CD4-positive, alpha-beta T cell treated with Interleukin-21 for 1 hour (primary cell): ENCODE results near the gene PVALB.

Source experiments
- DNase-seq: peaks from one replicate; pipeline ENCODE4 v3.0.0-alpha.2; 2020

The PVALB gene

DNA sequence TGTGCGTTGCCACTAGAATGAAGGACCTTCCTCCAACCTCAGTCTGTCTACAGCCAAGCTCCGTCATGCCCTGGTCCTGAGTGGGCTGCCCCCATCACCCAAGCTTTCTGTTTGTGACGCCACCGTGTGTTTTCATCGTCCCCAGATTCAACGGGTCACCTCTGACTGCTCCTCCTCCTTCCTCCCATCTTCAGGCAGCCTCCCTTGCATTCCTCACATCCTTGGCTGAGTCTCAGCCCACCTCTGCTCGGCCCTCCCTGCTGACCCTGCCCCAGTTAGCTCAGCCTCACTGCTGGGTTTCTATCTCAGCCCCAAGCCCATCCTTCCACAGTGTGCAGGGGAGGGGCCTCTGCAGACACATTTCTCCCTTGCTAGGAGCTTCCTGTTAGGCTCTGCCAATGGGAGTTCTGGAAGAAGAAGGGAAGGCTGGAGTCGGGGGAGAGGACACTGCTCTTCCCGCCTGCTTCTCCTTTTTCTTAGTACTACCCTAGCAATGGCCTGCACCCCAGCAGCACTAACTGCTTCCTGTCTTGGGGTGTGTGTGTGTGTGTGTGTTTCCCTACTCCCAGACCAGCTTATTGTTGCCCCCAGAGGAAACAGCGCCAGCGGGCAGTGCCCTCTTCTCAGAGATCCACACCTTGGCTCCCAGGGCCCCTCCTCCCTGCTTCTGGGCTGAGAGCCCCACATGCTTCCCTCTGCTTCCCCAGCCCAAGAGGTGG lies 46.2 kb downstream of the PVALB start:
- DNase-seq, result no peak

- no peak for DNase-seq
These were observed 47.0 kb downstream of the PVALB start for GRCh38 chr22:36769541-36770512.

DNA sequence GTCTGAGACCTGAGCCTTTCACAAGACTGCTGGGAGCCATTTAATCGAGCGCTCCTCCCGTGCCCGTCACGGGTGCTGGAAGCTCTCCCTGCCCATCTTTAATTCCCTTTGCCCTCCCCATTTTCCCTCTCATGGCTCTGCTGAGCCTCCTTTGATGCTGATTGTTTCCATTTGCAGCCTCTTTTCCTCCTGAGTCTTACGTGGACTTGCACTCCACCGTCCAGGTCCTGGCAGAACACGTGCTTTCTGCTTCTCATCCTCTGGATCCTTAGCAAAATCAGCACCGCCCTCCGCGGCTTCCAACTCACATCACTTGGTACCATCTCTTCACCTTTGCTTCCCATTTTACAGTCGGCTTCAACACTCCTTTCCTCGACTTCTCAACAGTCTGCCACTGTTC lies 48.2 kb downstream of the PVALB start:
- no peak for DNase-seq

DNA sequence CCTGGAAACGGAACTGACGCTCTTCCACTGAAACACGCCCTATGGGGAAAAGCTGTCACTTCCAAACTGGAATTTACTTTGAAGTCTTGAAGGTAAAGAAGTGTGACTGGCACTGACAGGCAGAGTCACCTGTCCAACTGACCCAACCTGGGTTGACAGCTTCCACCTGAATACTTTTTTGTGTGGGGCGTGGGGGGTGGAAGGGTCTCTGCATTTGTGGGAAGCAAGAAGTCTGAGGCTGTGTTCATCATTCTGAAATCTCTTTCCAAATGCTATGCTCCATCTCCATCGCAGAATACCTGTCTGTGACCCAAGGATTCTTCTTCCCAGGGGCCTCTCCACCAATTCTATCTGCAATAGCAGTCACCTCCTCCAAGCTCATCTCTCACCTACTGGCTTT lies 48.7 kb downstream of the PVALB start:
- no peak for DNase-seq

GRCh38 chr22:36767035-36767775 lies 49.6 kb downstream of the PVALB start:
- DNase-seq, result no peak

DNA sequence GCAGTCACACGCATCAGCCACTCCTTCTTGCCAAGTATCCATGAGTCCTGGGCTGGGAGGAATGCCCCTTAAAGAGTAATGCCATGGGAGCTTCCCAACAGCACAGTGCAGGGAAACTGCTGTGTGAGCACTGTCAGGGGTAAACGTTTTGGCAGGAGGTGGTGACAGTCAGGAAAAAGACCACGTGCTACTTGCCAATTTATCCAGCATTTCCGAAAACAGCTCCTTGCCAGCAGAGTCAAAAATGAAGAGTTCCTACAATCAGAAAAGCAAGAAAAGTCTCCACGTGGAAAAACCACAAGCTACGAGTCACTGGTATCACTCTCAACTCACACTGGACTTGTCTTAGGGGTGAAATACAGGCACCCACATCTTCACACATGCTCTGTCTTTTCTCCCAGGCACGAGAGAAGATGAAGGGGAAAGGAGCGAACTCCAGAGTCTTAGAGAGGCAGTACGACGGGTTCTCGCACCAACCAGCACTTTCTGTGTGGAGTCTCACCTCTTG lies 50.8 kb downstream of the PVALB start:
- no peak for DNase-seq

GRCh38 chr22:36765131-36765942 lies 51.5 kb downstream of the PVALB start:
- DNase-seq, result no peak

- no peak for DNase-seq
These were observed 52.2 kb downstream of the PVALB start for GRCh38 chr22:36764641-36765040.

- no peak for DNase-seq
These were observed 52.8 kb downstream of the PVALB start for GRCh38 chr22:36764060-36764459.

DNA sequence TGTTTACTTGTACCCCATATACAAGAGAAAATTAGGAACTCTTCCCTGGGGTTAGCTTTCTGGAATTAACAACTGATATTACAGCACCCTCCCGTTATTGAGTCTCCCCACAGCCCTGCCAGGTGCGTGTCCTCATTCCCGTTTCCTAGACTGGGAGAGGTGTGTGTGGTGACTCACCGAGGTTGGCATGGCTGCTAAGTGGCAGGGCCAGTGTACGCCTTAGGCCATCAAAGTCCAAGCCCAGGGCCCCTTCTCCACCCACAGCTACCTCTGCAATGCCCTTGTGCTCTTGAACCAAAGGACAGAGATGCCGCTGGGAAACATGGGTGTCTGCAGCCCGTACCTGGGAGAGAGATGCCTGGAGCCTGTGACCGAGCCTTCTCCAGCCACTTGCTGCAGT lies 53.3 kb downstream of the PVALB start:
- no peak for DNase-seq

GRCh38 chr22:36762687-36763260 lies 54.1 kb downstream of the PVALB start:
- DNase-seq, result no peak

GRCh38 chr22:36761553-36762240 lies 55.1 kb downstream of the PVALB start:
- DNase-seq, result no peak

DNA sequence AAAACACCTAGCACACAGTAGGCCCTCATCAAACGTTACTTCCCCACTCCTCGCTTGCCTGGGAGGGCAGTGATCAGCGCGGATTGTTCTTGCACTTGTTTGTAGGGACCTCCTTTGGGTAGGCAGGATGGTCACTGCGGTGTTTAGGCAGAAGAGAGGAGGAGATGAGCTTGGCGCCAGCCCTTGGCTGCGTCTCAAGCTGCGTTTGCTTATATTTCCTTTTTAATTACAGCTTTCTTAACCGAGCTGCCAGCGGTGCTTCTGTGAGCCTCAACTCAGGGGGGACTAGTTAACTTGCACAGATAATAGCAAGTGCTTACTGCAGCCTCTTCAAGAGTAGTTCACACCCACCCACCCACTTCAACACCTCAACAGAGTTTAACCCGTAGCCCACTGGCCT lies 56.0 kb downstream of the PVALB start:
- DNase-seq, result no peak

- no peak for DNase-seq
These were observed 57.2 kb downstream of the PVALB start for GRCh38 chr22:36759481-36760159.

- no peak for DNase-seq
These were observed 58.0 kb downstream of the PVALB start for GRCh38 chr22:36758792-36759271.

DNA sequence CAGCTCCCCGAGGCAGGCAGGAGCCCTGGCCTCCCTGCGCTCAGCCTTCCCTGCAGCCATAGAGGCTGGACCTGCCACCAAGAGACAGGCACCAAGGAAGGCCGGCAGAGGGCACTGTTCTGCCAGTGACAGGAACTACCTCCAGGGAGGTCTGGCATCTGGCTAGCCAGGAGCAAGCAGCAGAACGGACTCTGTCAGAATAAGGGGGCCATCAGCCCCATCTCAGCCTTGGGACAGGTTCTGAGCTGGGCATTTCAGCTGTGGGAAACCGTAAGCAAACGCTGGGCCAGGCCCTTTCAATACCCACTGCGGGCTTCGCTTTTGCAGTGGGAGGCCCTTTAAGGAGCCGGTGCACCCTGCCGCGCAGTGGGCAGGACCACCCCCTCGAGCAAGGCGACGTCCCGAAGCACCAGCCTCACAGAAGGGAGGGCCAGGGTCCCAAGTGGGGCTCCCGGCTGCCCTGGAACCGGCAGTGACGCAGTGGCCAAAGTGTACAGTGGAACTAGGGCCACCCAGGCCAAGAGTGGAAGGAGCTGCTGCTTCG lies 59.1 kb downstream of the PVALB start:
- peak; percentile 74 for DNase-seq

GRCh38 chr22:36756746-36757655 lies 59.8 kb downstream of the PVALB start:
- no peak for DNase-seq

- no peak for DNase-seq
These were observed 60.8 kb downstream of the PVALB start for GRCh38 chr22:36756031-36756430.

DNA sequence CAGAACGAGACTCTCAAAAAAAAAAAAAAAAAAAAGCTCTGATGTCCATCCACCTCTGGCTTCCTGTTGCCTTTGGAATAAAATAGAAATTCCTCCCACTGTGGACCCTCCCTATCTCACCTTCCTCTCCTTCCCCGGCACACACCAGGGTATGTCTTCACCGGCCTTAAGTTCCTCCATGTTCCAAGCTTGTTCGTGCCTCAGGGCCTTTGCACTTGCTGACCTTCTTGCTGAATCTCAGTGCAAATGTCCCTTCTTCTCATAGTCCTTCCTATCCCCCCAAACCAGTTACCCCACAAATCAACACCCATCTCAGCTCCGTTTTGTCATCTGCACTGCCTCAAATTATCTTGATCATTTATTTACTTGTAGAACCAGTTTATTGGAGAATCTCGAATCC lies 61.5 kb downstream of the PVALB start:
- DNase-seq, result no peak
